ENCODE measurements around the gene PRR20A. TPM values are rescaled to one million over a fixed set of nuclear protein-coding genes. Genes with fewer than 3 reads are reported as not detected.
"Not testable (repeated sequence)": the region's sequence is repeated elsewhere in the genome, so short reads cannot be mapped to it uniquely, and the experiment has no call there.

Gene PRR20A
- total RNA-seq, 1 donor: not detected

DNA sequence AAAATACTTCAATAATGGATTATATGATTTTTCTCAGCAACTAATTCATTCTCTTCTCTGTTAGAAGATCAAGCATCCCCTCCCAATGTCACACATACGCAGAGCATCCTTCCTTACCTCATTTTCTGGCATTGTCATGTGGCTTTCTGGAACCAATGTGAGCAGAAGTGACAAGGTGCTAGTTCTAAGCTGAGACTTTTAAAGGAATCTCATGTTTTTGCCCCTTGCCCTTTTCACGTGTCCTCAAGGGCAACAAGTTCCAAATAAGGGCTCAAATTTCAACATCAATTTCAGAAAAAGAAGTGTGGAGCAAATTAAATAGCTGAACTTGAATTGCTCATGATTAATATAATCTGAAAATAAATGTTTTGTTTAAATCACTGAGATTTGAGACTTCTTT, 4.6 kb upstream of the PRR20A start:
- no peaks in the 10 kb centered on the region for H3K36me3 ChIP-seq (ENCODE audit: insufficient read depth, low read length)

DNA sequence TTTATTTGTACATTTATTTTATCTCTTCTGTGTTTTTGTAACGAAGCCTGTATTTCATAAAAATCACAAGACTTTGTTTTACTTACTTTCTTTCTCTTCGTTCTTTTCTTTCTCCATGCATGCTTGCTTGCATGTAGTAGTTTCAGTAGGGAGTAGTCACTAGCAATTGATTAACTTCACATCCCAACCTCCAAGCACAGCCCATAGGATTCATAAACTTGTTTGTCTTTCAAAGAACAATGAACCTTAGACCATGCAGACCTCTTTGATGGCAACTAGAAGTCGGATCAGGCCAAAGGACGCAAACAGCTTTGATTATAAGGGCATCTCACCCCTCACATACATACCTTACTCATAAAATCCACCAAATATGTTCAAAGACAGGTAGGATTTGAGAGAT, 3.1 kb upstream of the PRR20A start:
- no peak for DNase-seq (ENCODE audit: insufficient read length, low spot score, missing footprints)
- TF ChIP-seq, protein P1, sequence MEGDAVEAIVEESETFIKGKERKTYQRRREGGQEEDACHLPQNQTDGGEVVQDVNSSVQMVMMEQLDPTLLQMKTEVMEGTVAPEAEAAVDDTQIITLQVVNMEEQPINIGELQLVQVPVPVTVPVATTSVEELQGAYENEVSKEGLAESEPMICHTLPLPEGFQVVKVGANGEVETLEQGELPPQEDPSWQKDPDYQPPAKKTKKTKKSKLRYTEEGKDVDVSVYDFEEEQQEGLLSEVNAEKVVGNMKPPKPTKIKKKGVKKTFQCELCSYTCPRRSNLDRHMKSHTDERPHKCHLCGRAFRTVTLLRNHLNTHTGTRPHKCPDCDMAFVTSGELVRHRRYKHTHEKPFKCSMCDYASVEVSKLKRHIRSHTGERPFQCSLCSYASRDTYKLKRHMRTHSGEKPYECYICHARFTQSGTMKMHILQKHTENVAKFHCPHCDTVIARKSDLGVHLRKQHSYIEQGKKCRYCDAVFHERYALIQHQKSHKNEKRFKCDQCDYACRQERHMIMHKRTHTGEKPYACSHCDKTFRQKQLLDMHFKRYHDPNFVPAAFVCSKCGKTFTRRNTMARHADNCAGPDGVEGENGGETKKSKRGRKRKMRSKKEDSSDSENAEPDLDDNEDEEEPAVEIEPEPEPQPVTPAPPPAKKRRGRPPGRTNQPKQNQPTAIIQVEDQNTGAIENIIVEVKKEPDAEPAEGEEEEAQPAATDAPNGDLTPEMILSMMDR (IDR thresholded peaks at IDR 0.05; ENCODE audit: extremely low read depth, low read depth, low read length): no peak

More for the DNA sequence above, 4.6 kb upstream of the PRR20A start:
- Histone ChIP-seq H4K20me1 (ENCODE audit: insufficient read depth, low read length) (no peaks in the 10 kb centered on the region), H3K9me3 (ENCODE audit: low read depth, low read length) (no peaks in the 10 kb centered on the region), H3K79me2 (ENCODE audit: insufficient read depth, low read length) (no peaks in the 10 kb centered on the region), H3K4me3 (ENCODE audit: insufficient read depth, low read length) (no peak overlapping the region), H3K4me2 (ENCODE audit: insufficient read depth, low read length) (no peak overlapping the region), H3K27ac (ENCODE audit: low read depth, low read length) (no peak overlapping the region), H2AFZ (ENCODE audit: low read length) (no peak overlapping the region), H3K4me1 (ENCODE audit: insufficient read depth, low read length) (no peaks in the 10 kb centered on the region), H3K27me3 (ENCODE audit: insufficient read depth, low read length) (no peaks in the 10 kb centered on the region)
- TF ChIP-seq, protein P1 (IDR thresholded peaks at IDR 0.05; ENCODE audit: extremely low read depth, low read depth, low read length): no peak
- no peak for DNase-seq (ENCODE audit: insufficient read length, low spot score, missing footprints)

DNA sequence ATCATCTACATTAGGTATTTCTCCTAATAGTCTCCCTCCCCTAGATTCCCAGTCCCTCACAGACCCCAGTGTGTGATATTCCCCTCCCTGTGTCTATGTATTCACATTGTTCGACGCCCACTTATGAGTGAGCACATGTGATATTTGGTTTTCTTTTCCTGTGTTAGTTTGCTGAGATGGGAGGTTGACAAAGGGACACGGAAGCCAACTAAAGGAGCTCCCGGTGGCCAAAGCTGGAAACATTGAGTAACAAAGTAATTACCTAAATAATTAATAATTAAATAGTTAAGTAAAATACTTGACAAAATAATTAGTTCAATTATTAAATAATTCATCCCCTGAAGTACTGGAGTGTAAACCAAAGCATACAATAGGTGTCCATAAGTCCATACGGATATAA, 1.7 kb upstream of the PRR20A start:
- TF ChIP-seq, protein P1 (IDR thresholded peaks at IDR 0.05; ENCODE audit: extremely low read depth, low read depth, low read length): no peak
- Histone ChIP-seq H3K27me3 (ENCODE audit: insufficient read depth, low read length) (no peaks in the 10 kb centered on the region), H3K9me3 (ENCODE audit: low read depth, low read length) (no peaks in the 10 kb centered on the region), H3K4me1 (ENCODE audit: insufficient read depth, low read length) (no peaks in the 10 kb centered on the region), H2AFZ (ENCODE audit: low read length) (no peak overlapping the region), H3K4me3 (ENCODE audit: insufficient read depth, low read length) (no peak overlapping the region), H3K4me2 (ENCODE audit: insufficient read depth, low read length) (no peak overlapping the region), H3K36me3 (ENCODE audit: insufficient read depth, low read length) (no peaks in the 10 kb centered on the region), H3K79me2 (ENCODE audit: insufficient read depth, low read length) (no peaks in the 10 kb centered on the region), H4K20me1 (ENCODE audit: insufficient read depth, low read length) (no peaks in the 10 kb centered on the region), H3K27ac (ENCODE audit: low read depth, low read length) (no peak overlapping the region)
- DNase-seq (ENCODE audit: insufficient read length, low spot score, missing footprints): peak; percentile 44

More for the DNA sequence above, 3.1 kb upstream of the PRR20A start:
- no peaks in the 10 kb centered on the region for H3K9me3 ChIP-seq (ENCODE audit: low read depth, low read length)
- no peak overlapping the region for H3K27ac ChIP-seq (ENCODE audit: low read depth, low read length)
- H3K4me2 ChIP-seq (ENCODE audit: insufficient read depth, low read length): no peak overlapping the region
- no peaks in the 10 kb centered on the region for H4K20me1 ChIP-seq (ENCODE audit: insufficient read depth, low read length)
- H3K79me2 ChIP-seq (ENCODE audit: insufficient read depth, low read length): no peaks in the 10 kb centered on the region
- no peaks in the 10 kb centered on the region for H3K4me1 ChIP-seq (ENCODE audit: insufficient read depth, low read length)
- H3K4me3 ChIP-seq (ENCODE audit: insufficient read depth, low read length): no peak overlapping the region
- H3K27me3 ChIP-seq (ENCODE audit: insufficient read depth, low read length): no peaks in the 10 kb centered on the region
- H2AFZ ChIP-seq (ENCODE audit: low read length): no peak overlapping the region
- no peaks in the 10 kb centered on the region for H3K36me3 ChIP-seq (ENCODE audit: insufficient read depth, low read length)

DNA sequence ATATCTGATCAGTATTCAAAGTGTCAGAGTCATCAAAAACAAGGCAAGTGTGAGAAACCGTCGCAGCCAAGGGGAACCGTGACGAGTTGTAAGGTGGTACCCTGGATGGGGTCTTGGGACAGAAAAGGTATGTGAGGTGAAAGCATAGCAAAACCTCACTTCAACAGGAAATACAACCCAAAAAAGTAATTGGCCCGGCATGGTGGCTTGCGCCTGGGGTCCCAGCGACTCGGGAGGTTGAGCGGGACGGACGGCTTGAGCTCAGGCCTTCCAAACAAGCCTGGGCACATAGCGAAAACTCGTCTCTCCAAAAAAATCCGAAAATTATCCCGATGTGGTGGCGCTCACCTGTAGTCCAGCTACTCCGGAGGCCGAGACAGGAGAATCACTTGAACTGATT, 937 bp upstream of the PRR20A start:
- not testable (repeated sequence) for DNase-seq (ENCODE audit: insufficient read length, low spot score, missing footprints); H2AFZ ChIP-seq (ENCODE audit: low read length); H3K9me3 ChIP-seq (ENCODE audit: low read depth, low read length); H3K4me1 ChIP-seq (ENCODE audit: insufficient read depth, low read length); H3K27ac ChIP-seq (ENCODE audit: low read depth, low read length); H3K4me3 ChIP-seq (ENCODE audit: insufficient read depth, low read length); H4K20me1 ChIP-seq (ENCODE audit: insufficient read depth, low read length); H3K79me2 ChIP-seq (ENCODE audit: insufficient read depth, low read length); H3K27me3 ChIP-seq (ENCODE audit: insufficient read depth, low read length); H3K36me3 ChIP-seq (ENCODE audit: insufficient read depth, low read length); H3K4me2 ChIP-seq (ENCODE audit: insufficient read depth, low read length)

DNA sequence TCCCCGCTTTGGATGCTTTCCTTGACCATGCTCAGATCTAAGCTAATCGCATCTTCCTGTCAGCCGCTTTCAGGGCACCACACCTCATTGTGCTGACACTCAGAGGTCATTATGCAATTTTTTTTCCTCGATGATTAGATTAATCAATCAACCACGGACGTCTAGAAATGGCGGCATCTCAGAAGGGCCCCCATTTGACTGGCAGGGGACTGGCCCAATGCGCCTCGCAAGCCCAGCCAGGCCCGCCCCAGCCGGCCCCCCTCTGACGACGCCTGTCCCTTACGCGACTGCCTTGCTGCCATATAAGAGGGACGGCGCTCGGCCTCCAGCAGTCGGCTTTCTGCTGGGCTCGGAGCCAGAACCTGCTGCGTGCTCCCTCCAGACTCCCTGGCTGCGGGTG, 6.5 kb downstream of the PRR20A start, which contains the start of gene PRR20B:
Gene PRR20B, plus strand, starts transcription at position 301 of the 400 bp plus-strand sequence. CDS start 387 bp downstream, outside the sequence.
- not testable (repeated sequence) for H3K4me2 ChIP-seq (ENCODE audit: insufficient read depth, low read length); H3K27ac ChIP-seq (ENCODE audit: low read depth, low read length); H3K4me3 ChIP-seq (ENCODE audit: insufficient read depth, low read length); H2AFZ ChIP-seq (ENCODE audit: low read length); H4K20me1 ChIP-seq (ENCODE audit: insufficient read depth, low read length); H3K79me2 ChIP-seq (ENCODE audit: insufficient read depth, low read length); H3K36me3 ChIP-seq (ENCODE audit: insufficient read depth, low read length); H3K27me3 ChIP-seq (ENCODE audit: insufficient read depth, low read length); DNase-seq (ENCODE audit: insufficient read length, low spot score, missing footprints); H3K4me1 ChIP-seq (ENCODE audit: insufficient read depth, low read length); H3K9me3 ChIP-seq (ENCODE audit: low read depth, low read length)

DNA sequence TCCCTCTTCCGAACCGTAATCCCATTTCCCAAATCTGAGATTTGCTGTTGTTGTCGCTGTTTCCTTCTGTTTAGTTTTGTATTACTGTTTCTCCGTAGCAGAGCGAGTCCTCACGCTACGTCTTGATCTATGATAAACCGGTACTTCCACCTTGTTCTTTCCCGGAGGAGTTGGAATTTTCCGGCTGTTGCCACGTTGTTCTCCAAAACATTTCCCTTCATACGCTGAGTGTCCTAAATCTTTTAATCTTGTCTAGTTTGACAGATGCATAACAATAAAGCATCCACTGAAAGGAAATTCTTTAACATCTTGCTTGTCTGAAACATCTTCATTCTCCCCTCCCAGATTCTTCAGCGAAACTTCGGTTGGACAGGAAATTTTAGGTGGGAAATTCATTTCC, 7.4 kb downstream of the PRR20A start:
- H3K4me1 ChIP-seq (ENCODE audit: insufficient read depth, low read length); H2AFZ ChIP-seq (ENCODE audit: low read length); DNase-seq (ENCODE audit: insufficient read length, low spot score, missing footprints); H3K9me3 ChIP-seq (ENCODE audit: low read depth, low read length); H3K36me3 ChIP-seq (ENCODE audit: insufficient read depth, low read length); H3K4me3 ChIP-seq (ENCODE audit: insufficient read depth, low read length); H3K79me2 ChIP-seq (ENCODE audit: insufficient read depth, low read length); H3K27ac ChIP-seq (ENCODE audit: low read depth, low read length); H3K27me3 ChIP-seq (ENCODE audit: insufficient read depth, low read length); H3K4me2 ChIP-seq (ENCODE audit: insufficient read depth, low read length); H4K20me1 ChIP-seq (ENCODE audit: insufficient read depth, low read length): not testable (repeated sequence)

DNA sequence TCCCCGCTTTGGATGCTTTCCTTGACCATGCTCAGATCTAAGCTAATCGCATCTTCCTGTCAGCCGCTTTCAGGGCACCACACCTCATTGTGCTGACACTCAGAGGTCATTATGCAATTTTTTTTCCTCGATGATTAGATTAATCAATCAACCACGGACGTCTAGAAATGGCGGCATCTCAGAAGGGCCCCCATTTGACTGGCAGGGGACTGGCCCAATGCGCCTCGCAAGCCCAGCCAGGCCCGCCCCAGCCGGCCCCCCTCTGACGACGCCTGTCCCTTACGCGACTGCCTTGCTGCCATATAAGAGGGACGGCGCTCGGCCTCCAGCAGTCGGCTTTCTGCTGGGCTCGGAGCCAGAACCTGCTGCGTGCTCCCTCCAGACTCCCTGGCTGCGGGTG, 13.0 kb downstream of the PRR20A start, which contains the start of gene PRR20C:
Gene PRR20C, plus strand, starts transcription at position 301 of the 400 bp plus-strand sequence. CDS start 387 bp downstream, outside the sequence.
- not testable (repeated sequence) for H3K4me2 ChIP-seq (ENCODE audit: insufficient read depth, low read length); H3K4me1 ChIP-seq (ENCODE audit: insufficient read depth, low read length); H4K20me1 ChIP-seq (ENCODE audit: insufficient read depth, low read length); H3K36me3 ChIP-seq (ENCODE audit: insufficient read depth, low read length); H3K9me3 ChIP-seq (ENCODE audit: low read depth, low read length); H3K27me3 ChIP-seq (ENCODE audit: insufficient read depth, low read length); H3K79me2 ChIP-seq (ENCODE audit: insufficient read depth, low read length); H3K4me3 ChIP-seq (ENCODE audit: insufficient read depth, low read length); H2AFZ ChIP-seq (ENCODE audit: low read length); DNase-seq (ENCODE audit: insufficient read length, low spot score, missing footprints); H3K27ac ChIP-seq (ENCODE audit: low read depth, low read length)

All from osteoblast (primary cell).